HG02678 (cell line): ENCODE data around the gene DDX53.

Source experiments
- ATAC-seq: cut with Tn5 transposase; IDR thresholded peaks from one replicate; pipeline ENCODE4 v1.9.1; 2021; ENCODE audit warnings: mild to moderate bottlenecking, moderate library complexity; ENCODE audit not compliant: unreplicated experiment

The DDX53 gene

DNA sequence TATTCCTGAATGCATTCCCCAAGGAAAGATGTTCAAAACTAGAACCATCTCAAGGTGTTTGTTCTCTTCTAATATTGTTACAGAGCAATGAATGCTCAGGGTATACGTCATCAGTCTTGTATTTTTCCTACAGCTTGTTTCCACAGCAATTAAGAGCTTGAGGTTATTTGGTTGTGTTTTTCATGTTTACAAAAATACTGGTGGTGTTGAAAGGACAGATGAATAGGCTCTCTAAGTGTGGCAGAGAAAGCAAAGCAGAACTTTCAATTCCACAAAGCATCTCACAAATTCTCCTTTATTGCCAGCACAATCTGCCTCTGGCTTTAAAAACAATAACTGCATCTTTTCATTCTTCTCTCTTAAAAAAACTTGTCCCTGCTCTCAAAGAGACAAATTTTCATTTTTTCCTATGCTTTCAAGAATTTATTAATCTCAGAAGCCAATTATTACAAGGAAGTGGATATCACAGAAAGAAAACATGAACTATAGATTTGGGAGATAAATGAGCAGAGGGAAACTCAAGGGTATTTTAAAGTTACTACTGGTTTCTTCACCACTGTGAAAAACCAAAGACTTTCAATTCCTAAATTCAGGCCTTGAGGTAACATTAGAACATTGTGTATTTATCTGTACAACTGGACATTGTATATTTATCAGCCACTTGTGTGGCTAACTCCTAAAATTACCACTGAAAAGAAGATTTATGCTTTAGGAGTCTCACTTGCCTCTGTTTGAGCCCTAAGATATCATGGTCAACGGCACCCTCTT, 49.2 kb downstream of the DDX53 start:
- ATAC-seq = no peak

DNA sequence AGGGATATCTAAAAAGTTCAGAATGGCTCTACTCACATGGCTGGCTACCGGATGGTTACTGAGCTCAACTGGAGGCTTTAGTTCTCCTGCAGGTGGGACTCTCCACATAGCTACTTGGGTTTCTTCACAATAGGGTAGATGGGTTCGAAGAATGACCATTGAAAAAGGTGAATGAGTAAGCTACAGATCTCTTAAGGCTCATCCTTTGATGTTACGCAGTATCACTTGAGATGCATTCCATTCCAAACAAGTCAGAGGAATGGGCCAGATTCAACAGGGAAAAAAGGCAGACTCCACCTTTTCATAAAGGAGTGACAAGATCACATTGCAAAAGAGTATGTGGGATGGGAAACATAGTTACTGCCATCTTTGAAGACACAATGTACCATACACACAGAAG, 52.6 kb downstream of the DDX53 start:
- no peak for ATAC-seq
